Left forelimb (tissue), 1 donor: ENCODE results near the gene CNTFR.

Source experiments
- DNase-seq: peaks from one replicate; pipeline ENCODE4 v3.0.0-alpha.2; 2018; ENCODE audit warnings: low spot score

CNTFR gene

DNA sequence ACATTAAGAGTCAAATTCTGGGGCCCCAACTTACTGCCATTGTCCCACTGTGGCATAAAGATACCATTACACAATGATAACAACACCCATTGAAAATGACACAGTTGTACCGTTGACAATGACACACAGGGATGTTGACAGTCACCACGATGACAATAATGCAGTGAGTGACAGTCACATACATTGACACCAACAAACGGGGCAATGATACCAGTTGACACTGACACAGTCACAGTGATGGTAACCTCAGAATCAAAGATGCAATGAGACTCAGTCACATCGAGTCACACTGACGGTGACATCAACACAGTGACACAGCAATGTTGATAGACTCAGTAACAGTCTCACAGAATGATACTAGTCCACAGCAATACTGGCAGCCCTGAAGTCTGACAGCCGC lies 16.9 kb downstream of the CNTFR start:
- DNase-seq: no peak

DNA sequence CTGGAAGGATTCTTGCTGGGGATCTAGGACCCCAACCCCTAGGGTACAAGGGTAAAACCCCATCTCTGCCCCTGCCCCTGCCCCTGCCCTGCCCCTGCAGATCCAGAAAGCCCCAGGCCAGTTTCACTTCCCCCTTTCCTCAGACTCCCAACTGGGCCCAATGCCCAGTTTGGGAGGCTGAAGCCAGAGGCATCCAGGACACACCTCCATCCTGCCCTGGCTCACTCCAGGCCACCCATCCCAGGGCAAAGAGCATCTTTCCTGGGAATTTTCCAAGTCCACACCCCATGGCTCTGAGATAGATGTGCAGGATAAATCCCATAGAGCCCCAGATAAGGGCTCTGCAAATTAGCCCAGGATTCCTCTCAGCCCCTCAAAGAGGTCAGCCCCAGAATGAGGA lies 17.4 kb downstream of the CNTFR start:
- DNase-seq: no peak

DNA sequence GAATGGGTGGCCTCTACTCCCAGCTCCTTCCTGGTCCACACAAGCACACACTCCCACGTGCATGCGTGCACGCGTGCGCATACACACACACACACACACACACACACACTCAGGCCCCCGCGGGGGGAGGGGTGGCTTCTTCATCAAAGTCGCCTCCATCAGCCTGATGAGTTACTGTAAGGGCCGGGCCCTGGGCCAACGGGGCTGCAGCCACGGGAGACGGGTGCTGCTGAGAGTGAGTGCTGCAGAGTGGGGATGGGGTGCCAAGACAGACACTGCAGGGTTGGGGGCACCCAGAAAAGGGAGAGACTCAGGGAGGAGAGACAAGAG lies 18.1 kb downstream of the CNTFR start:
- DNase-seq: no peak

- DNase-seq: no peak
Observed at GRCh38 chr9:34570809-34571480, 18.6 kb downstream of the CNTFR start.

DNA sequence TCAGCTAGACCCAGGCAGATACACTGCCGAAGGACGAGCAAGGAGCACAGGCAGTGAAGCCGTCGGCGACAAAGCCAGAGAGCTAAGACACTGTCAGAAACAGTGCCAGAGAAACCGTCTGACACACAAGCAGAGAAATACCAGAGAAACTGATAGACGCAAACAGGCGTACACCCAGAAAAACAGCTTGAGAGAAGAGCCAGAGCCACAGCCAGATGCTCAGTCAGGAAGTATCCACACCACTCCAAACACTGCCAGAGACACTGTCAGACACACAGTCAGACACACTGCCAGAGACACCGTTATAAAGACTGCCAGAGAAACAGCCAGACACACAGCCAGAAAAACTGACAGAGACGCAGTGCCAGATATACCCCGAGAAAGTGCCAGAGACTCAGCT lies 19.1 kb downstream of the CNTFR start:
- DNase-seq: no peak

DNA sequence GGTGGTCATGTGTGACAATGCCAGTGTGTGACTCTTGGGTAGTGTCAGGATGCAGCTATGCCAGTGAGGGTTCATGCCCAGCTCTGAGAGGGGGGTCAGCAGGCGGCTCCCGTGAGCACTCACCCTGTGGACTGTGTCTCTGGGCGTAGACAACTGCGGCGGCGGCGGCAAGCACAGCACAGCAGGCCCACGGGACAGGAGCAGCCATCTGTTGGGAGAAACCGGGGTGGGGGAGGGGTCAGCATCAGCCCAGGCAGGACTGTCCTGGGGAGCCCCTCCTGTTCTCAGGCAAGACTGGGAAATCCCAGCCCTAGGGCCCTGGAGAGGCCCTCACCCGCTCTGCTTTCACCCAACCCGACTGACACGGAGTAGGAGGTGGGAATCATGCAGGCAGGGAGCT lies 20.8 kb downstream of the CNTFR start:
- DNase-seq: no peak

DNA sequence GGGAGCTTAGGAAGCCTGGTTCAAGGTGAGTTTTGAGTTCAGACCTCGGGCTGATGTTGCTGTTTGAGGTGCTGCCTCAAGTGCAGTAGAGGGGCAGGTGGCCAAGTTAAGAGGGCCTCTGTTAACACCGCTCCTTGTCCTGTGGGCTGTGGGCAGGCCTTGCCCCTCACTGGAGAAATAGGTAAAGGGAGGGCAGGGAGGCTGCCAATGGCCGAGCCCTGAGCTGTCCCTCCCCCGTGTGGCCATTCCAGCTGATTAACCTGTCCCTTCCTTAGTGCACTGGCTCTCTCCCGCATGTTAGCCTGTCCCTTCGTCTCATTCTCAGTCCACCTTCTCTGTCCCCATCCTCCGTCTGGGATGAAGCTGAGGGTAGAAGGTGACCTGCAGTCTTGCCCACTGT lies 21.4 kb downstream of the CNTFR start:
- no peak for DNase-seq

DNA sequence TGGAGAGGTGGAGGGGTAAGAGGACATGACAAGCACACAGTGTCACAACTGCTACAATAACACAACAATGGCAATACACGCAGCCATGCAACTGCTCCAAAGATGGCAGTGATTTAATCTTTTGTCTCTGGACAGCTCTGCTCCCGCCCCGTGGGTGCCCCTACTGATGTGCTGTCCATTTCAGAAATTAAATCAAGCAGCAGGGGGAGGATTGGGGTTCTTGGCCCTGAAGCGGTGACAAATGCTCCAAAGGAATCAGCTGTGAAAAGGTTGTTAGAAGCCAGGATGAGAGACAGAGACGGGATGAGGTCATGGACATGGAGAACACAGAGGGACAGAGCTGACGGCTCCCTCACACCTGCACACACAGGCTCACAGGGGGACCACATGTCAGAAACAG lies 22.6 kb downstream of the CNTFR start:
- DNase-seq: no peak

DNA sequence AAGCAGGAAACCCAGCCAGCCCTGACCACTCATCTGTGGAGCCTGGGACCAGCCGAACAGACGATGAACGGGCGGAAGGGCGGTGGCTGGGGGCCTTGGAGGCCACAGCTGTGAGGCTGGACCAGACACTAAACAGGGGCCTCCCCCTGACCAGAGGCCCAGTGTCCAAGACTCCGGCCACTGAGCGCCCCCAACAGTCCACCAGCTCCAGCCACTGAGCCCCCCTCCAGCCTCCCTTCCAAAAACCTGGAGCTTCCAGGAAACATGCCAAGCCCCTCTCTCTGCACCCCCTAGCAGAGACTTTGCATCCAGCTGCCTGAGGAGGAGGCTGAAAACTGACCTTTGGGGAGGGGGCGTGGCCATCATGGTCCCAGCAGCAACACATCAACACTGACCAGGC lies 23.2 kb downstream of the CNTFR start:
- DNase-seq: no peak

- DNase-seq: no peak
Observed at GRCh38 chr9:34565856-34566255, 23.7 kb downstream of the CNTFR start.

DNA sequence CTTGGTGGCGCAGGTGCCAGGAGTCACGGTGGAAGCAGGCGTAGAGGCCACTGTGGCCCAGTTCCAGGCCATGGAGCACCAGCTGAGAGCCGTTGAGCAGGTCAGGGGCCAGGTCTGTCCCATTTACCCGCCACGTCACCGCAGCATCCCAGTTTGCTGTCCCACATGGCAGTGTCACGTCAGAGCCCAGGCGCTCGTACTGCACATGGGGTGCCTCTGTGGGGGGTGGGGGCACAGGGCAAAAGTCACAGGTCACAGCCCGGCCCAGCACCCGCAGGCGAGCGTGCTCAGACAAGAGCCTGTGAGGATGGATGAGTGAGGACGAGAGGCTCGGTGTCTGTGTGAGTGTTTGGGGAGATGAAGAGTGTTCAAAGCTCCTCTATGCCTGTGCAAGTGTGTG lies 24.9 kb downstream of the CNTFR start:
- no peak for DNase-seq

GRCh38 chr9:34563262-34563661 lies 26.3 kb downstream of the CNTFR start:
- no peak for DNase-seq

GRCh38 chr9:34562135-34562745 lies 27.3 kb downstream of the CNTFR start:
- no peak for DNase-seq

DNA sequence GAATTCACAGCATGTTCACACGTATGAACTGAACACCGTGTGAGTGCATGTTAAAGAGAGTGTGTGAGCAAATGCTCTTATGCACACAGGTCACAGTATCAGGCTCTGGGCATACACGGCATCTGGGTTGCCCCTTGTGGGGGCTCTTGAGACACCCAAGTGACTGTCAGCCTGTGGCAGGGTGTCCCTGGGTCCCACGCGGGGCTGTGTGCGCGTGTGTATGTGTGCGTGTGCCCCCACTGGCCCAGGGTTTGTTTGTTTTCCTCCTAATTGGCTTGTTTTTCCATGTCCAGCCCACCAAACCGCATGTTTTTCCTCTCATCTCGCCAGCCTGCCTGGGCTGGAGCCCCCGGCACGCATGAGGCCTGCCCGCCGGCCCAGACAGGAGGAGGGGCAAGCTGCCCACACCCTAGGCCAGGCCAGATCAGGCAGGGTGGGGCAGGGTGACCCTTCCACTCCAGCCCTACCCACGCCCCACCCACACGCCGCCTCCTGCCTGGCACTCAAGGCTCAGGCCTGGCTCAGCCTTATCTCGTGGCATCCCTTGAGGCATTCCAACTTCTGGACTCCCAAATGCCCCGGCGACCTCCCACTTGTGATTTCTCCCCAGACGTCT lies 28.8 kb downstream of the CNTFR start:
- no peak for DNase-seq

DNA sequence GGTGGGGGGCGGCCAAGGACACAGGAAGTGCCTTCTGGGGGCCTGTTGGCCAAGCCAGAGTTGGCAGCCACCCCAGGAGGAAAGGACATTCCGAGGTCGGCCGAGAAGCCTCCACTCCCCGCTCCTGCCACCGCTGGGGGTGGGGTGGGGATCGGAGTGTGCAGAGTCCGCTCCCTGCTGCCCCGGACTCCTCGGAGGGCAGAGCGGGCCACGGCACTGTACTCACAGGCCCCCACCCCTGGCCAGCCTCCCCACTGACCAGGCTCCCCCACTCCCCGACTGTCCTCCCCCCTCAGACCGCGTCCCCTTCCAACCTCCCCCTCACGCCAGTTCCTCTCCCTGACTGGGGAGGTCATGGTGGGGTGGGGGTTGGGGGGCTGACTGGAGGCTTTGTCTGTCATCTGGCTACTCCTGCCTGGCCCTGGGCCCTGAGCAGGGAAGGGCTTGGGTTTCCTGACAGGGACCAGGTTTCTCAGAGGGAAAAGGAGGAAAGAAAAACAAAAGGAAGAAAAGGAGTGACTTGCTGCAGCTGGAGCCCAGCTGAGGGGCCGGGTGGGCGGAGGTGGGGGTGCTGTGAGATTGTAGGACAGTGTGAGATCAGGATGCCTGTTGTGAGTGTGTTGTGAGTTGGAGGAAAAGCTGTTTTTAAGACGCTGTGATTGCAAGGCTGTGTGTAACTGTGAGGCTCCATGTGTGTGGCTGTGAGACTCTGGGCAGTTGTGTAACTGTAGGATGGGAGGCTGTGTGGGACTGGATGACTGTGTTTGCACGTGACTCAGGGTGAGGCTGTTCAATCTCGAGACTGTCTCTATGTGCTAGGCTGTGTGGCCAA lies 29.7 kb downstream of the CNTFR start:
- no peak for DNase-seq

DNA sequence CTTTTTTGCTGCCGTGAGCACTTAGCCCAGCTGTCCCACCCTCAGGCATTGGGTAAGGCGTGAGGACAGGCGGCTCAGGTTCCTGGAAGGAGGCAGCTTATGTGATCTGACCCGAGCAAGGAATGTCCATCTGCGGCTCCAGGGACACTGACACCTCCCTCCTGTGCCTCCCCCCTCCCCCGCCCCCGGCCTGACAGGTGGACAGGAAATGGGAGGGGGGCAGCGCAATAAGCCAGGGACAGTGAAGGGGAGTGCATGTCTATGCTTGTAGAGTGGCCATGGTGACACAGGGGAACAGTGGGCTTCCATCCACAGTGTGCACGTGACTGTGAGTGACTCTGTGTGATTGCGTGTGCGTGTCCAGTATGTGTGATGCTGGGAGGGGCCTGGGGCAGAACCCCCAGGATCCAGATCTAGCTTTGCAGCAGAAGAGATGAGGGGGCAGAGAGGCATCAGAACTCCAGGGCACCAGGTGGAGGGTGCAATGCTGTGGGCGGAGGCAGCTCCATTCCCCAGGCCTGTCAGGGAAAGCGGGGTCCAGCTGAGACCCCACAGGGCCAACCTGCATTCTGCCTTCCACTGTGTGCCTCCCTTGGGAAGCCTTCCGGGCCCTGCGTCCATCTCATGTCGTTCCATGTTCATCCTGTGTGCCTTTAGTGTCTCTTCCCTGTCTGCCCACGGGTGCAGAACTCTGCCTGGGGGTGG lies 30.5 kb downstream of the CNTFR start:
- no peak for DNase-seq

DNA sequence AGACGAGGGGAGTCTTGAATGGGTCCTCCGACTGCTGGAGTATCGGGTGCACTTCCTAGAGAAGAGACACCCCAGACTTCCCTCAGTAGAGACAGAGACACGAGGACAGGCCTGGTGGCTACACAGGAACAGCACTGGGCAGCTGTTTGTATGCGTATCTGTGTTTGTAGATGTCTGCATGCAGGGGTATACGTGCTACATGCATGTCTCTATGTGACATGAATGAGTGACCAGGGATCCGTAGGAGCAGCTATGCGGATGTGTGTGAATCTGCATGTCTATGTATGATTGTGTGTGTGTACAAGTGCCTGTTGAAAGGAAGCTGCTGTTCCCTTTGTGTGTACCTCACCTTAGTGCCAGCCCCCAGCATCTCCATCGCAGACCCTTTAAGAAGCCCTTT lies 31.2 kb downstream of the CNTFR start:
- no peak for DNase-seq

- DNase-seq: no peak
Observed at GRCh38 chr9:34557426-34558321, 31.9 kb downstream of the CNTFR start.

DNA sequence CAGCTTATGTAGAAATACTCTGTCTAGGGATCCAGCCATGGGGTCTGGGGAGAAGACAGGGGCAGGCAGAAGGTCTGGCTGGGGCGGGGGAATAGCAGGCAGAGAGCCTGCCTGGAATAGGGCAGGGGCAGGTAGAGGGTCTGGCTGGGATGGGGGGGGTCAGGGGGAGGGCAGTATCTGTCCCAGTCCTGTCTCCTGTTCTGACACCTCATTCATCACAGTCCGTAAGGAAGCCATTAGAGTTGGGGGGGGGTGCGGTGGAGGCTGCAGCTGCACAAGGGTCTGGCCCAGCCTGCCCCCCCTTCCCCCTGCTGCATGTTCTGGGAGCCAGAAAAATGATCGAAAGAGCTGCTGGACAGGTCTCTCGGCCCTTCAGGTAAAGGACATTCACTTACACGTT lies 32.6 kb downstream of the CNTFR start:
- DNase-seq: no peak

- DNase-seq: no peak
Observed at GRCh38 chr9:34555936-34556525, 33.5 kb downstream of the CNTFR start.

GRCh38 chr9:34555500-34555899 lies 34.0 kb downstream of the CNTFR start:
- no peak for DNase-seq
